Bronchial epithelial cell (primary cell): ENCODE measurements around the gene PKIB. TPM values are rescaled to one million over a fixed set of nuclear protein-coding genes. Genes with fewer than 3 reads are reported as not detected.
"Not testable (repeated sequence)": the region's sequence is repeated elsewhere in the genome, so short reads cannot be mapped to it uniquely, and the experiment has no call there.

Source experiments
- DNase-seq: peaks from one replicate; pipeline ENCODE4 v3.0.0-alpha.2; 2010; ENCODE audit warnings: low read depth
- FAIRE-seq: peaks from 2 replicates; lab custom pipeline; 2011; peaks lifted over from hg19 to GRCh38; lab: Jason Lieb, UNC
- H3K27me3 ChIP-seq: 2 replicates; pipeline ENCODE4 v1.5.1; 2011; ENCODE audit warnings: low read length; ENCODE audit not compliant: control insufficient read depth, insufficient read depth
- H3K36me3 ChIP-seq: 2 replicates; pipeline ENCODE4 v1.5.1; 2011; ENCODE audit warnings: low read length; ENCODE audit not compliant: control insufficient read depth, insufficient read depth
- H3K4me3 ChIP-seq: 2 replicates; pipeline ENCODE4 v1.5.1; 2011; ENCODE audit warnings: mild to moderate bottlenecking, low read depth, low read length, control low read depth
- total RNA-seq: library from RNA; depleted of rRNA; stranded (reverse); fragments of >200 nt; gene quantifications from 2 replicates; pipeline ENCODE4 v1.2.1, GENCODE V29; 2014
- TF ChIP-seq, protein P1 (sequence below): IDR thresholded peaks from 2 replicates; pipeline ENCODE4 v1.5.1; 2011; ENCODE audit warnings: mild to moderate bottlenecking, moderate library complexity, low read length, control low read depth, inconsistent platforms; ENCODE audit not compliant: insufficient read depth, severe bottlenecking

The PKIB gene
- total RNA-seq, 1 donor from 2014 or later: 3.9 TPM

DNA sequence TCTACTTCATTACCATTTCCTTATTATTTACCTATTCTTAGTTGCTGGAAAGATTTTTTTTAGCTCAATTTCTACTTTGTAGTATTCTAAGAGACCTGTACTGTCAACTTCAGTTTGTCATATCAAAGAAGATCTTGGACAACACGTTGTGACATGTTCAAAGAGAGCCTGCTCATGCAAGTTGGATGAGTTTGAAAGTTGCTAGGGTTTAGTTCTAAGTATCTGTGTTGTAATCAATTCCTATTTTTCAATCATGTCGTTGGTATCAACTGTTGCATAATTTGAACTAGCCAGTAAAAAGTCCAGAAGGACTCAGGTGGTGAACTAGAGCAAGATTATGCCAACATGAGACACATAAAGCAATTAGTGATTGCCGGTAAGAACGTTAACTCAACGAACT is 30.2 kb downstream of the PKIB start:
- FAIRE-seq: no peak
- Histone ChIP-seq H3K4me3 (no peak overlapping the region), H3K36me3 (no peaks in the 10 kb centered on the region), H3K27me3 (no peaks in the 10 kb centered on the region)
- DNase-seq: peak; percentile 84
- TF ChIP-seq, protein P1, sequence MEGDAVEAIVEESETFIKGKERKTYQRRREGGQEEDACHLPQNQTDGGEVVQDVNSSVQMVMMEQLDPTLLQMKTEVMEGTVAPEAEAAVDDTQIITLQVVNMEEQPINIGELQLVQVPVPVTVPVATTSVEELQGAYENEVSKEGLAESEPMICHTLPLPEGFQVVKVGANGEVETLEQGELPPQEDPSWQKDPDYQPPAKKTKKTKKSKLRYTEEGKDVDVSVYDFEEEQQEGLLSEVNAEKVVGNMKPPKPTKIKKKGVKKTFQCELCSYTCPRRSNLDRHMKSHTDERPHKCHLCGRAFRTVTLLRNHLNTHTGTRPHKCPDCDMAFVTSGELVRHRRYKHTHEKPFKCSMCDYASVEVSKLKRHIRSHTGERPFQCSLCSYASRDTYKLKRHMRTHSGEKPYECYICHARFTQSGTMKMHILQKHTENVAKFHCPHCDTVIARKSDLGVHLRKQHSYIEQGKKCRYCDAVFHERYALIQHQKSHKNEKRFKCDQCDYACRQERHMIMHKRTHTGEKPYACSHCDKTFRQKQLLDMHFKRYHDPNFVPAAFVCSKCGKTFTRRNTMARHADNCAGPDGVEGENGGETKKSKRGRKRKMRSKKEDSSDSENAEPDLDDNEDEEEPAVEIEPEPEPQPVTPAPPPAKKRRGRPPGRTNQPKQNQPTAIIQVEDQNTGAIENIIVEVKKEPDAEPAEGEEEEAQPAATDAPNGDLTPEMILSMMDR: no peak

DNA sequence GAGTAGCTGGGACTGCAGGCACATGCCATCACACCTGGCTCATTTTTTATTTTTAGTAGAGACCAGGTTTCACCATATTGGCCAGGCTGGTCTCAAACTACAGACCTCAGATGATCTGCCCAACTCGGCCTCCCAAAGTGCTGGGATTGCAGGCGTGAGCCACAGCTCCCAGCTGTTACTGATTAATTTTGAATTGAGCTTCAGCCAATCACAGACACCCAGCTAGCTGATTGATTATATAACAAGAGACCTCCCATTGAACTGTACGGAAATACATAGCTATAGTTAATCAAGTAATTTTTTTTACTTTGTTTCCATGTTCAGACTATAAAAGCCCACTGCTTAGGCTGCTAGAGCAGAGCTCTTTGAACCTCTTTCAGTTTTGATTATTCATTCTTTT is 31.6 kb downstream of the PKIB start:
- no peaks in the 10 kb centered on the region for H3K27me3 ChIP-seq
- no peak for FAIRE-seq
- H3K4me3 ChIP-seq: no peak overlapping the region
- no peak for DNase-seq
- no peaks in the 10 kb centered on the region for H3K36me3 ChIP-seq
- TF ChIP-seq, protein P1: no peak

DNA sequence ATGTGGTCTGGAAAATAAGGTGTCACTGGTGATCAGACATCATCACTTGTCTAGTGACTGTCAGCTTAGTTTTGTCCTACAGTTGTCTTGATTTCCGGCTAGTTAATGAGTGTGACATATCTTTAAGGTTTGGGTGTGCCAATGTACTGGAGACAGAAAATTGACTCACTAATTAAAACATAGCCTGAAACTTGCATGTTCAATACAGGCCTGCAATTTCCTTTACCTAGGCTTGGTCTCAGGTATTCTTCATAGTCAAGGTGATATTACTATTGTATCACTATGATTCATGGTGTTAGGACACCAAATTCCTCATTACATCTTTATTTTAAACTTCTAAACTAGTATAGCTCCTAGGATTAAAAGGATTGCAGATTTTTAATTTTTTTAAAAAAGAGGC is 32.4 kb downstream of the PKIB start:
- DNase-seq (peak; percentile 59), FAIRE-seq (peak; percentile 83)
- not testable (repeated sequence) for H3K27me3 ChIP-seq, H3K36me3 ChIP-seq, H3K4me3 ChIP-seq

DNA sequence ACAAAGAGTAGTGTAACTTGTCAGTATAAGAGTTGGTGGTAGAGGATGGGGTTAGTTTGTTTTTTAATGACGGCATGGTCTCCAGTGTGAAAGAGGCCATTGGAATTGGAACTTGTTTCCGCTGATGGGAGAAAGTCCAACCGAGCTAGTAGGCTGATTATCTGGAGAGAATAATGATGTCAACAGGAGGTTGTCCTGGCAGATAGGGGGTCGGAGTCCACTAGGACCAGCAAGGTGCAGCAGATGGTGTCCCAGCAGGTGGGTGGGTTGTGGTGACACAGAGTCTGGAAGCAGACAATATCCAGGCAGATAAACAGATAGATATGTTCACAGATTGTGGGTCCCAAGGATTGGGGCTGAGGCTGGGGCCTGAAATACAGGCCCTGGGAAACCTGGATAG is 35.1 kb downstream of the PKIB start:
- Histone ChIP-seq H3K36me3 (no peaks in the 10 kb centered on the region), H3K27me3 (no peaks in the 10 kb centered on the region), H3K4me3 (no peak overlapping the region)
- no peak for FAIRE-seq
- no peak for DNase-seq
- TF ChIP-seq, protein P1: no peak

DNA sequence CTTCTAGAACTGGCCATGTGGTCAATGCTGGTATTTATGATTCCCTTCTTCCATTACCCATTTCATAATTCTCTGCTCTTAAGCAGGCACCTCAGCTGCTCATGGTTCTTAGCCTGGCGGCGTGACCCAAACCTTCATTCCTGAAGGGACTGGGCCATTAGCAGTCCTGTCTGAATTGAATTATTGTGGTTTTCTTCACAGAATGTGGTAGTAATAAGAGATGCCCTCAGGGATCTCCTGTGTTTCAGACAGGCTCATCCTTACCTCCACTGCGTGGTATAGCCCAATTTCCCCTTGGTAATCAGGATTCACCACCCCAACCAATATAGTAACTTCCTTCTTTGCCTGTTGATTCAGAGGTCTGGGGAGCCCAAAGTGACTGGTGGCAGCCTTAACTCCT is 37.6 kb downstream of the PKIB start:
- DNase-seq (no peak), FAIRE-seq (no peak)

DNA sequence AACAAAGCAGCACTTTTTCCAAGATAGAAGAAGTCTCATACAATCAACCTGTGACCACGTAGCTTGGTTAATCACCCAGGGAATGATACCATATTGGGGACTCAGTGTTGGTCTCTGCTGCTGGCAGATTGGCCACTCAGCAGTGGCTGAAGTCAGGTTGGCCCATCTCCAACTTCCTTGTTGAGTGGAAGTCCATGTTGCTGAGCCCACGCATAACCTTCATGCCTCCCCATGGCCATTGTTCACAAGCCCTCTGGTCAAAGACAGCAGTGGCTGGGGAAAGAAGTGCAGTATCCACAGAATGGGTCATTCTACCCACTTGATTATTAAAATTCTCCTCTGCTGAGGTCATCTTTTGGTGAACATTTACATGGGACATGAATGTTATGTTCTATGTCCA is 38.5 kb downstream of the PKIB start:
- TF ChIP-seq, protein P1: no peak
- no peak overlapping the region for H3K4me3 ChIP-seq
- H3K27me3 ChIP-seq: no peaks in the 10 kb centered on the region
- no peaks in the 10 kb centered on the region for H3K36me3 ChIP-seq
- no peak for DNase-seq
- FAIRE-seq: no peak

More for the DNA sequence above, 37.6 kb downstream of the PKIB start:
- H3K27me3 ChIP-seq: no peaks in the 10 kb centered on the region
- no peaks in the 10 kb centered on the region for H3K36me3 ChIP-seq
- TF ChIP-seq, protein P1: no peak
- H3K4me3 ChIP-seq: no peak overlapping the region
